ENCODE measurements around the gene SLC29A2.

The SLC29A2 gene

DNA sequence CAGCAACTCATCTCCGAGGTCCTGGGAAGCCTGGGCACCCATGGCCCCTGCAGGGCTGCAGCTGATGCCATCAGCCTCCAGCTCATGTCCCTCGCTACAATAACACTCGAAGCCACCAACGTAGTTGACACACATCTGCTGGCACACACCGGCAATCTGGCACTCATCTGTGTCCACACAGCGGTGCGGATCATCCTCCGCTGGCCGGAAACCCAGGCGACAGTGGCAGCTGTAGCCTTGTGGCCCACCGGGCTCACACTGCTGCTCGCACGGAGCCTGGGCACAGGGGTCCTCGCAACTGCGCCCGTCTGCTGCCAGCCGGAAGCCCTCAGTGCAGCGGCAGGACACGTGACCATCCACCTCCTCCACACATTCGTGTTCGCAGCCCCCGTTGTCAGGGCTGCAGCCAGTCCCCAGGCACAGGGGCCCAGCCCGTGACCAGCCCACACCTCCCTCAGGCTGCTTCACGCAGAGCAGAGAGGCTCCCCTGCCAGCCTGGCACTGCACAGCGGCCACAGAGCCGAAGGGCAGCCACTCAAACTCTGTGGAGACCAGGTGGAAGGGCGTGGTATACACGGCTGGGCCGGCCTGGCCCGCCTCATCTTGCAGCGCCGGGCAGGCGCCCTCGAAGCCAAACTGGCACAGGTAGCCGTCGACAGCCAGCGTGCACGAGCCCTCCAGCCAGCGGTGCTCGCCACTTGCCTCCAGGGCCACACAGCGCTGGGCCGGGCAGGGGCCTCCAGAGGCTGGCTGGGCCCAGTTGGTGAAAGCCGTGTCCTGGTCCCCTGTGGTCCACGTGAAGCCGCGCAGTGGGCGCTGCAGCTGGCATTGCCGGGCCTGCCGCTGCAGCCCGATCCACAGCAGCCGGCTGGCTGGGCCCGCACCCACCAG is 55.4 kb downstream of the SLC29A2 start:
- peak; percentile 92 for DNase-seq

DNA sequence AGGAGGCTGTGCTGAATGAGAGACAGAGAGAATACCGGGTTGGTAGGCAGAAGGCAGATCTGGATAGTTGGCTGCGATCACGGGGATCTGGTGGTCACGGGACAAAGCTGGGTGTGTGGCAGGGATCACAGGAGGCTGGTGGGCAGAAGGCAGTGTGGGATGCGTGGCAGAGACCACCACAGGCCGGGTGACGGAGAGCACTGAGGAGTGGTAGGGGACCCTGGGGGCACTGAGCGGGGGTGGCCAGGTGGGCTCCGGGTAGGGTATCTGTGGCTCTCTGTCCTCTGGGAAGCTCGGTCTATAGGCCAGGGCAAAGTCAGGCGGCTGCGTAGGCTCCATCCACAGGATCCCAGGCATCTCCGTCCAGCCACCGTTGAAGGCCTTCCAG is 56.1 kb downstream of the SLC29A2 start:
- no peak for DNase-seq

DNA sequence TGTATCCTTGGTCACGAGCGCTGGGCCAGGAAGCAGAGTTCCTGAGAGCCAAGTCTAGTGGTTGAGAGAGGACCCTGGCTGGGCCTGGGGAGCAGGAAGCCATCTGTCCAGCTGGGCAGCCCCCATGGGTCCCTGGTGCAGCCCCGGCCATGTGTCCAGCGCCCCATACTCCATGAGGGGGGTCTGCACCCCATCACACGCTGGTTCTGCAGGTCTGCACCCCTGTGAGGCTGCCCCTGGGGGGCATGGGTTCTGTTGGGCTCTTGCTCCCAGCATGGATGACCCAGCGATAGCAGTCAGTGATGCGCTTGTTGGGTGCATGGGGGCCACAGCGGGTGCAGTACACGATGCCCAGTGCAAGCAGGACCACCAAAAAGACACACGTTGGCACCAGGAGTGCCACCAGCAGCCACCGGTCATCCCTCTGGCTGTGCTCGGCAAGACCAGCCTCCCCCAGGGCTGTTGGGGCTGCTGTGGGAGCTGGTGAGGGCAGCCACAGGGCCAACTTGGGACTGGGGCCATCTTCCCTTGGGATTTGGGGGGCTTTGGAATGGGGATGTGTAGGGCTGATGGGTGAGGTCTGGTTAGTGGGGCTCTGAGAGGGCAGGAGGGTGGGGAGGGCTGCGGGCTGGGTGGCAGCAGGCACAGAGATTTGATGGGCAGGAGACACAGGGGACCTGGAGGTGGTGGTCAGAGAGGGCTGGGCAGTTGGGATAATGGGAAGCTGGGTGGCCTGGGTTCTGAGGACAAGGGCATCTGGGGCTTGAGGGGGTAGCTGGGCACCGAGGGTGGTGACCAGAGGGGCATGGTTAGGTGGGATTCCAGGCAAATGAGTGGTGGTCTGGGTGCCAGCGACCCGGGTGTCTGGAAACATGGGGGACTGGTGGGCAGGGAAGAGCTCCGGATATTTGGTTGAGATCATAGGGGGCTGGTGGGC is 56.7 kb downstream of the SLC29A2 start:
- DNase-seq: no peak

DNA sequence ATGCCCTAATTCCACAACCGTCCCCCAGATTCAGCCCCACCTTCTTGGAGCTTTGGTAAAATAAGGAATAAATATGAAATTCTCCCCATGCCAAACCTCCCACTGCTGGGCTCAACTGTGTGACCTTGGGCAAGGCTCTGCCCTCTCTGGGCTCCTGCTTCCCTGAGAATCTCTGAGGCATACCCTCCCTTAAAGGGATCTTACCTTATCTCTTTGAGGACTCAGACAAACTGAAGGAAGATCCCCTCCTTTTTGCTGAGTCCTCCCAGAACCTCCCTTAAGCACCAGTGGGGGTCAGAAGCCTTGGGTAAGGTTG is 57.4 kb downstream of the SLC29A2 start:
- DNase-seq: no peak

DNA sequence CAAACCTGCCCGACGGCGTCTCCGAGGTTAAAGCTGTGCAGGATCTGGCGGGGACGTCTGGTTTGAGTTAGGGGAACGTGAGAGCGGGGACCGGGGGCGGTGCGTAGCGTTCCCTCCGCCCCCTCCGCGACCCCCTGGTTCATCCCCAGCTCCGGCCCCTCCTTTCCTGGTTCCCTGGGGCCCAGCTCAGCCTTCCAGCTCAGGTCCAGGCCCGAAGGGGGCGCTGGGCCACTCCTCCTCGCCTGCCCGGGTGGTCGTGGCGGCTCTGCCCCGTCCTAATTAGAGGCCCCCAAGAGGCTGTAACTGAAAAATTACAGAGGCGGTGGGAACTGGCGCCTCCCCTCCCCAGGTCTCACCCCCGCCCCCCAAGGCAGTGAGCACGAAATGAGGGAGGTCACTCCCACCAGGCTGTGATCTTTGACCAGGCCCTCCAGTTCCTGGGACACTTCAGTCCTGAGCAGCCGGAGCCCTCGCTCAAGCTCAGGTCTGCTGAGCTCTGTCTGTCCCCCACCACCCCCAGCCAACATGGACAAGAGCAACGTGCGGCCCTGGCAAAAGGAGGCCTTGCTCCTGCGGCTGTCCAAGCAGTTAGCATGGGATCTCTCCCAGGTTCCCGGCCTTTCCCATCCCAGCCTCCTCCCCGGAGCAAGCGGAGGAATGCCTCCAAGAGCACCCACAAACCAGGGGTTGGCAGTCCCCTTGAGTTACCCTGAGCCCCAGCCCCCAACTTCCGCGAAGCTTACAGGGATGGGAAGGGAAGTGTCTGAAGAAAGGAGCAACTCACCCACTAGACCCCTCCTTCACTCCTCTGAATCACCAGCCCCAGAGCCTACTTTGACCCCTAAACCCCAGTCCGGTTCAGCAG is 58.0 kb downstream of the SLC29A2 start:
- no peak for DNase-seq

DNA sequence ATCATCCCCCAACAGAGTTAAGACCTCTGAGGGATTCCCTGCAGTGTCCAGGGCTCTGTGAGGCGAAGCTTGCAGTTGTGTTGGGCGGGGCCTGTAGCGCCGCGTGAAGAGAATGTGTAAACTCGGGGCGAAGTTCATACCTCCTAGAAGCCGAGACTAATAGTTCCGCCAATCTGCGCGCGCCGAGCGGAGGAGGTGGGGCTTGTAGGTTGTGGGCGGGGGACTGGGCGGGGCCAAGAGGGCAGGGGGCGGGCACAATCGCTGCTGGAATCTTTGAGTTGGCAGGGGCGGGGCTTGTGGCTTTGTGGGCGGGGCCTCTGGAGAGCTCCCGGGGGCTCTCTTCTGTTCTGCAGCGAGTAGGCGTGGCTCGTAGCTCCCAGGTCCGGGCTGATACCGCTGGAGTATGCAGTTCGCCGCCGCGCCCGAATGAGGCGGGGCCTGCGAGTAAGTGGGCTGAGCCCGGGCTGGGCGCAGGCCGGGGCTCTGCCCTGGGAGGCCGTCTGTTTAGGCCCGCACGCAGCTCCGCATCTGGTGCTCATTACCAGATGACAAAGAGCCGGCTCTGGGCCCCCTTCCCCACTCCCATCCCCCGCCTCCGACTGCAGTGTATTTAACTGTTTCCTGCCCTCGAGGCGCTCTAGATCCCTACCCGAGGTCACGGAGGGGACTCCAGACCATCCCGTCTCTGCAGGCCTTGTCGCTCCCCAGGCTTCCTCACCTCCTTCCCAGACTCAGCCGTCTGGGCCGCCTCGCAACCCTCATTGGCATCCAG is 58.8 kb downstream of the SLC29A2 start:
- DNase-seq: peak; percentile 99

All from DMS53 (cell line).